GM21390 (cell line): ENCODE data around the gene SKP1.
A peak's percentile ranks its signal among the peaks of the same experiment; 100 is the strongest.
"Not testable (repeated sequence)": the region's sequence is repeated elsewhere in the genome, so short reads cannot be mapped to it uniquely, and the experiment has no call there.

ENCODE experiments used
- ATAC-seq: cut with Tn5 transposase; IDR thresholded peaks from one replicate; pipeline ENCODE4 v1.9.1; 2021; ENCODE audit not compliant: unreplicated experiment

SKP1 gene

GRCh38 chr5:134176511-134177368 lies at the start of gene SKP1:
Gene SKP1 (minus strand): TSS chr5:134176950. CDS start chr5:134174022, 2,928 bp downstream.
- peak; percentile 74 for ATAC-seq

GRCh38 chr5:134225780-134226440 lies 49.2 kb upstream of the SKP1 start, which contains the start of gene PPP2CA:
Gene PPP2CA (minus strand): TSS chr5:134226073. CDS start chr5:134225861, 212 bp downstream.
- peak; percentile 78 for ATAC-seq

GRCh38 chr5:134224888-134225779 lies 48.4 kb upstream of the SKP1 start:
- ATAC-seq, result peak; percentile 34

GRCh38 chr5:134223406-134224248 lies 46.9 kb upstream of the SKP1 start:
- no peak for ATAC-seq

- ATAC-seq, result not testable (repeated sequence)
Measured at GRCh38 chr5:134221690-134222089, 44.9 kb upstream of the SKP1 start.

- ATAC-seq, result no peak
Measured at GRCh38 chr5:134215757-134216156, 39.0 kb upstream of the SKP1 start.

- ATAC-seq, result not testable (repeated sequence)
Measured at GRCh38 chr5:134211263-134212031, 34.7 kb upstream of the SKP1 start.

- no peak for ATAC-seq
Measured at GRCh38 chr5:134209477-134210245, 32.9 kb upstream of the SKP1 start.

GRCh38 chr5:134207696-134208095 lies 30.9 kb upstream of the SKP1 start:
- no peak for ATAC-seq

- no peak for ATAC-seq
Measured at GRCh38 chr5:134206627-134207160, 29.9 kb upstream of the SKP1 start.

- ATAC-seq, result no peak
Measured at GRCh38 chr5:134204575-134204974, 27.8 kb upstream of the SKP1 start.

GRCh38 chr5:134203630-134204029 lies 26.9 kb upstream of the SKP1 start:
- no peak for ATAC-seq

GRCh38 chr5:134195666-134196065 lies 18.9 kb upstream of the SKP1 start:
- no peak for ATAC-seq

GRCh38 chr5:134189031-134189430 lies 12.3 kb upstream of the SKP1 start:
- ATAC-seq, result no peak

- ATAC-seq, result no peak
Measured at GRCh38 chr5:134188092-134188491, 11.3 kb upstream of the SKP1 start.

GRCh38 chr5:134184155-134185135 lies 7.7 kb upstream of the SKP1 start:
- ATAC-seq, result peak; percentile 73

- ATAC-seq, result no peak
Measured at GRCh38 chr5:134183481-134183880, 6.7 kb upstream of the SKP1 start.
